Lower lobe of right lung (tissue), 2 donors: ENCODE data around the gene UBE2J2. TPM values are rescaled to one million over a fixed set of nuclear protein-coding genes. Genes with fewer than 3 reads are reported as not detected.

Experiments used
- ATAC-seq, 2 donors: fragments of 200-7000 bp; cut with Tn5 transposase; one replicate each; pipeline ENCODE4 v1.9.1; 2020 to 2022; ENCODE audit warnings: mild to moderate bottlenecking in 2 of 2, moderate library complexity in 2 of 2
- DNase-seq: peaks from one replicate; pipeline ENCODE4 v3.0.0-alpha.2; 2020
- H3K27ac ChIP-seq: fragments of 200-600 bp; one replicate; pipeline ENCODE4 v1.8.0; 2022
- H3K27me3 ChIP-seq: fragments of 200-600 bp; one replicate; pipeline ENCODE4 v1.8.0; 2022; ENCODE audit warnings: low read depth
- H3K36me3 ChIP-seq: fragments of 200-600 bp; one replicate; pipeline ENCODE4 v1.8.0; 2022; ENCODE audit warnings: mild to moderate bottlenecking
- H3K4me1 ChIP-seq: fragments of 200-600 bp; one replicate; pipeline ENCODE4 v1.8.0; 2022
- H3K4me3 ChIP-seq: fragments of 200-600 bp; one replicate; pipeline ENCODE4 v1.8.0; 2022; ENCODE audit warnings: mild to moderate bottlenecking
- H3K9me3 ChIP-seq: fragments of 200-600 bp; one replicate; pipeline ENCODE4 v1.8.0; 2022
- intact Hi-C: fragments of 100-400 bp; cut with DNase I; formaldehyde crosslinking; loops from one replicate; pipeline ENCODE4 v1.11.0; 2022
- total RNA-seq: library from RNA; stranded (reverse); fragmentation: NEBNext Ultra II Directional; extraction: Animal tissue kit (Norgen Biotek cat#: 25700); gene quantifications from one replicate; pipeline ENCODE4 v1.2.1, GENCODE V29; 2021
- TF ChIP-seq, protein P1 (sequence below): fragments of 200-600 bp; IDR thresholded peaks from one replicate; pipeline ENCODE4 v1.8.0; 2022; ENCODE audit warnings: antibody characterized with exemption, mild to moderate bottlenecking
- donor health status: DM: no; HTN: yes; CAD: no; lungs with severe emphysema.

Gene UBE2J2
- total RNA-seq, 1 donor from 2014 or later, result 49.9 TPM

DNA sequence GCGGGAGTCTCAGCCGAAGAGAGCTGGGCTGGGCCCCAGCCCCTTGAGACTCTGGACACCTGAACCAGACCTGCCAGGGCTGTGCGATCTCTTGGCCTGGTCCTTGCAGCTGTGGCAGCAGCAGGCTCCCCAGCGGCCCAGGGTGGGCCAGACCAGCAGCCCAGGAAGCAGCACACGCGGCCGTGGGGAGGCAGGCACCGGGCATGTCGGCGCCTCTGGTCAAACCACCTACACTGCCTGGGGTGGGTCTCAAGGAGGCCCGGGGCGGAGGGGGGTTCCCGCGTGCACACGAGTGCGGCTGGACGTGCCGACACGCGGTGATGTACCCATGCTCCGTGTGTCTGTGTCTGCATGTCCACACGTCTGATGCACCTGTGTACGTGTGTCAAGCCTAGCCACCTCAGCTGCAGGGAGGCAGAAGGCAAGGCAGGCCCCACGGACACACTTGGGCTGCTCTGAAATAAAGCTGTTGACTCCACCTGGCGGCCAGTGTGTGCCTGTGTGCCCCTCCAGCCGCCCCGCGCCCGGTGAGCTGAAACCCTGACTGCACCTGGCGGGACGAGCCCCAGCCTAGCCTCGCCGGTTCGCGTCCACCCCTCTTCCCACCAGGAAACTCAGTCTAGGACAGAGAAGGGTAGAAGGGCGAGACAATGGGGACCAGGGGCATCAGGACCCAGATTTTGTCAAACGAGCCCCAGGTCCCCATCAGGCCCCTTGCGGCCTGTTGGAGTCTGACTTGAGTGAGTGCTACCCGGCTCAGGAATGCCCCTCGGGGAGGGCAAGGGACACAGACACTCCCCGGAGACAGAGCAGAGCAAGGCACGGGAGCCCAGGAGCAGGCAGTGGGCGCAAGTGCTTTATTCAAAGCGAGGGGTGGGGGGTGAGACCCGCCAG lies 18.1 kb upstream of the UBE2J2 start:
- DNase-seq (peak; percentile 78), ATAC-seq (peak; percentile 72 to 84)
- TF ChIP-seq, protein P1, sequence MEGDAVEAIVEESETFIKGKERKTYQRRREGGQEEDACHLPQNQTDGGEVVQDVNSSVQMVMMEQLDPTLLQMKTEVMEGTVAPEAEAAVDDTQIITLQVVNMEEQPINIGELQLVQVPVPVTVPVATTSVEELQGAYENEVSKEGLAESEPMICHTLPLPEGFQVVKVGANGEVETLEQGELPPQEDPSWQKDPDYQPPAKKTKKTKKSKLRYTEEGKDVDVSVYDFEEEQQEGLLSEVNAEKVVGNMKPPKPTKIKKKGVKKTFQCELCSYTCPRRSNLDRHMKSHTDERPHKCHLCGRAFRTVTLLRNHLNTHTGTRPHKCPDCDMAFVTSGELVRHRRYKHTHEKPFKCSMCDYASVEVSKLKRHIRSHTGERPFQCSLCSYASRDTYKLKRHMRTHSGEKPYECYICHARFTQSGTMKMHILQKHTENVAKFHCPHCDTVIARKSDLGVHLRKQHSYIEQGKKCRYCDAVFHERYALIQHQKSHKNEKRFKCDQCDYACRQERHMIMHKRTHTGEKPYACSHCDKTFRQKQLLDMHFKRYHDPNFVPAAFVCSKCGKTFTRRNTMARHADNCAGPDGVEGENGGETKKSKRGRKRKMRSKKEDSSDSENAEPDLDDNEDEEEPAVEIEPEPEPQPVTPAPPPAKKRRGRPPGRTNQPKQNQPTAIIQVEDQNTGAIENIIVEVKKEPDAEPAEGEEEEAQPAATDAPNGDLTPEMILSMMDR, result peak; percentile 57

GRCh38 chr1:1291023-1291528 lies 17.4 kb upstream of the UBE2J2 start:
- ATAC-seq, result peak; percentile 2 to 9
- no peak for DNase-seq
- intact Hi-C loops, result no loop called here

More for the DNA sequence above, 18.1 kb upstream of the UBE2J2 start:
- Histone ChIP-seq H3K4me3 (no peak overlapping the region), H3K27me3 (peaks cover 10% of the 10 kb centered on the region), H3K9me3 (no peaks in the 10 kb centered on the region), H3K4me1 (no peaks in the 10 kb centered on the region), H3K36me3 (peaks cover 14% of the 10 kb centered on the region), H3K27ac (no peak overlapping the region)
- intact Hi-C loops, result no loop called here

DNA sequence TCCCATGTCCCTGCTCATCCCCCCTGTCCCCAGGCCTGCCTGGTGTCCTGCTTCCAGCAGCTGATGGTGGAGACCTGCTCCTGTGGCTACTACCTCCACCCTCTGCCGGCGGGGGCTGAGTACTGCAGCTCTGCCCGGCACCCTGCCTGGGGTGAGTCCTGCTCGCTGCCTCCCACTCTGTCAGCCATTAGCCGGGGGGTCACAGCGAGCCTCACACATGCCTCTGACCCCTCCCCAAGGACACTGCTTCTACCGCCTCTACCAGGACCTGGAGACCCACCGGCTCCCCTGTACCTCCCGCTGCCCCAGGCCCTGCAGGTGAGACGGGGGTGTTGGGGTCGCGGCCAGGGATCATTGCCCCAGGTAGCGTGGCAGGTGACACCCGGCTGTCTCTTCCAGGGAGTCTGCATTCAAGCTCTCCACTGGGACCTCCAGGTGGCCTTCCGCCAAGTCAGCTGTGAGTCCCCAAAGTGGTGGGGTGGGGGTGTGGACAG lies 16.6 kb upstream of the UBE2J2 start:
- Histone ChIP-seq H3K27ac (no peak overlapping the region), H3K36me3 (peaks cover 5% of the 10 kb centered on the region), H3K4me3 (no peak overlapping the region), H3K27me3 (peaks cover 23% of the 10 kb centered on the region), H3K9me3 (no peaks in the 10 kb centered on the region), H3K4me1 (no peaks in the 10 kb centered on the region)
- peak; percentile 70 for DNase-seq
- peak; percentile 37 to 52 for ATAC-seq
- TF ChIP-seq, protein P1, result peak; percentile 58
- intact Hi-C loops, result no loop called here

More at GRCh38 chr1:1291023-1291528, 17.4 kb upstream of the UBE2J2 start:
- no peak overlapping the region for H3K27ac ChIP-seq
- peaks cover 17% of the 10 kb centered on the region for H3K27me3 ChIP-seq
- no peaks in the 10 kb centered on the region for H3K4me1 ChIP-seq
- TF ChIP-seq, protein P1, result no peak
- H3K36me3 ChIP-seq, result peaks cover 13% of the 10 kb centered on the region
- no peaks in the 10 kb centered on the region for H3K9me3 ChIP-seq
- no peak overlapping the region for H3K4me3 ChIP-seq

- Histone ChIP-seq H3K36me3 (no peaks in the 10 kb centered on the region), H3K4me1 (no peaks in the 10 kb centered on the region), H3K4me3 (no peak overlapping the region), H3K9me3 (no peaks in the 10 kb centered on the region), H3K27ac (no peak overlapping the region), H3K27me3 (peaks cover 29% of the 10 kb centered on the region)
- peak; percentile 42 for DNase-seq
- TF ChIP-seq, protein P1, result no peak
- no peak for ATAC-seq
- intact Hi-C loops, result no loop called here
These were observed 13.8 kb upstream of the UBE2J2 start for GRCh38 chr1:1287288-1288110.
